KOPT-K1 (cell line): ENCODE measurements around the gene KRTAP10-1.
"Not testable (repeated sequence)": the region's sequence is repeated elsewhere in the genome, so short reads cannot be mapped to it uniquely, and the experiment has no call there.

Experiments
- H3K27ac ChIP-seq: fragments of 200-600 bp; sonication (generic); 2 replicates; pipeline ENCODE4 v1.5.1; 2016; ENCODE audit warnings: antibody characterized with exemption, mild to moderate bottlenecking, low read depth, low read length; ENCODE audit not compliant: poor library complexity, severe bottlenecking
- H3K36me3 ChIP-seq: fragments of 200-600 bp; sonication (generic); 2 replicates; pipeline ENCODE4 v1.5.1; 2017; ENCODE audit warnings: antibody characterized with exemption, mild to moderate bottlenecking, low read length, moderate library complexity; ENCODE audit not compliant: insufficient read depth
- H3K9me3 ChIP-seq: fragments of 200-600 bp; sonication (generic); 2 replicates; pipeline ENCODE4 v1.5.1; 2017; ENCODE audit warnings: antibody characterized with exemption, low read length, mild to moderate bottlenecking; ENCODE audit not compliant: insufficient read depth, poor library complexity, severe bottlenecking

Gene KRTAP10-1

DNA sequence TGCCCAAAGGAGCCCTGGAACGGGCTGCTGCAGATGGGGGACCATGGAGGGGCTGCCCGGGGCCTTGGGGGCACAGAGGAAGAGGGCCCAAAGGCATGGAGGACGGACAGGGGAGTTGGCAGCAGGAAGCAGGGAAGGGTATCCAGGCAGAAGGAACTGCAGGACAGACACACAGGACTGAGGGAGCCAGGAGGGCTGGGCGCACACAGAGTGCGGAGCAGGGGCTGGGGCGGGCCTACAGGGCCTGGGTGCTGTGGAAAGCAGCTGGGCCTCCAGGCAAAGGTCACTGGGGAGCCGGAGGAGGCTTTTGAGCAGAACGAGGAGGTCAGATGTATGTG, 28.1 kb downstream of the KRTAP10-1 start:
- H3K36me3 ChIP-seq: no peaks in the 10 kb centered on the region
- no peaks in the 10 kb centered on the region for H3K9me3 ChIP-seq
- no peak overlapping the region for H3K27ac ChIP-seq

DNA sequence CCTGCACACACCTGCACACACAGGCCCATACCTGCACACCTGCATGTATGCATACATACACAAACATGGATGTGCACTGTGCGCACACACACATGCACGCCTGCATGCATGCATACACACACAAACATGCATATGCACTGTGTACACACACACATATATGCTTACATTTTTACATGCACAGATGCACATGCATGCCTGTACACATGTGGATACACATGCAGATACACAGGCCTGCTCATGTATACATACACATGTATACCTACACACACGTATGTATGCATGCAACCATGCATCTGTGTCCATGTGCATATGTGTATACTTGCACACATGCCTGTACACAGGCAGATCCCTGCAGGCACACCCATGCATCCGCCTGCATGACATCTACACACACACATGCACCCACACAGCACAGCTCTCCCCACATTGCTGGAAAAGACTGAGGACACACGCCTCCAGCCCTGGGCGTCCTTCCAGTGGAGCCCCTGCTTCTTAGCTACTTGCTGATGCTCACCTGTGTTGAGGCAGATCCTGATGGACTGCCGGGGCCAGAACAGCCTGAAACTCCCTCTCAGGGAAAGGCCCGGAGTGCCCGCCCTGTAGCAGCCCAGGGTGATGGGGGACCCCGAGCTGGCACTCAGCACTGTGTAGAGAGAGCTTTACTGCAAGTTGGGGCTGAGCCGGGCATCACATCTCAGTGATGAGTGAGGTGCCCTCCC, 28.6 kb downstream of the KRTAP10-1 start:
- Histone ChIP-seq H3K36me3 (no peaks in the 10 kb centered on the region), H3K27ac (no peak overlapping the region)

GRCh38 chr21:44510508-44511218, 29.3 kb downstream of the KRTAP10-1 start:
- Histone ChIP-seq H3K36me3 (no peaks in the 10 kb centered on the region), H3K27ac (no peak overlapping the region)

More for the DNA sequence above, 28.6 kb downstream of the KRTAP10-1 start:
- no peaks in the 10 kb centered on the region for H3K9me3 ChIP-seq

DNA sequence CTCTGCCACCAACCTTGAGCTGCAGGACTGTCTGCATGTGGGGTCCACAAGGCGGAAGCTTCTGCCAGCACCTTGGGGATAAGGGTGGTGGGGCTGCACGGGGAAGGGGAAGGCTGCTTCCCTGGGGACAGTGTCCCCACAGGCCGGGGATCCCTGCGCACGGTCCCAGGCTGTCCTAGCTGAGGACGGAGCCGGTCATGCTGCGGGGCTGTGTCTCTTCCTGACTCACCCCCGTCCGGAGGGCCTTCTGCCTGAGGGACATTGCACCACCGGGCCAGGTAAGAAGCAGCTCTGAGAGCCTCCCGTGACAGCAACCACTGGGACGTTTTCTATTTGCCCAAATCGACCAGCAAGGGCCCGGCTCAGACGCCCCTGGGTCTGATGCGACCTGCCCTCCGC, 29.9 kb downstream of the KRTAP10-1 start:
- no peaks in the 10 kb centered on the region for H3K9me3 ChIP-seq
- H3K27ac ChIP-seq: no peak overlapping the region
- H3K36me3 ChIP-seq: no peaks in the 10 kb centered on the region

More at GRCh38 chr21:44510508-44511218, 29.3 kb downstream of the KRTAP10-1 start:
- H3K9me3 ChIP-seq: no peaks in the 10 kb centered on the region

DNA sequence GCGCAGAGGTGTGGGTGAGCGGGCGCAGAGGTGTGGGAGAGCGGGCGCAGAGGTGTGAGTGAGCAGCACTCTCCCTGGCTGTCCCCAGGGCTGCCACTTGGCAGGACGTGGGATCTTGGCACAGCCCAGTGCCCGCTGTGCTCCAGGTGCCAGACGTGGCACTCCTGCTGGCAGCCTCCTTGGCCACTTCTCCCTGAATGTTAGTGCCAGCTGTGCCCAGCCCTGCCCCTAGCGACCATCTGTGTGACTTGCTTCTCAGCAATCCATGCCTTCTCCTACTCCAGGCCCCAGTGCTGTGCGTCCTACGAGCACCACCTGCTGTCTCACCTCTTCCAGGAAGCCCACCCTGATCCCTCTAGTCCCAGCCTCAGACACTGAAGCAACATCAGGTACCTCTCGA, 30.5 kb downstream of the KRTAP10-1 start:
- Histone ChIP-seq H3K36me3 (no peaks in the 10 kb centered on the region), H3K27ac (no peak overlapping the region), H3K9me3 (no peaks in the 10 kb centered on the region)

DNA sequence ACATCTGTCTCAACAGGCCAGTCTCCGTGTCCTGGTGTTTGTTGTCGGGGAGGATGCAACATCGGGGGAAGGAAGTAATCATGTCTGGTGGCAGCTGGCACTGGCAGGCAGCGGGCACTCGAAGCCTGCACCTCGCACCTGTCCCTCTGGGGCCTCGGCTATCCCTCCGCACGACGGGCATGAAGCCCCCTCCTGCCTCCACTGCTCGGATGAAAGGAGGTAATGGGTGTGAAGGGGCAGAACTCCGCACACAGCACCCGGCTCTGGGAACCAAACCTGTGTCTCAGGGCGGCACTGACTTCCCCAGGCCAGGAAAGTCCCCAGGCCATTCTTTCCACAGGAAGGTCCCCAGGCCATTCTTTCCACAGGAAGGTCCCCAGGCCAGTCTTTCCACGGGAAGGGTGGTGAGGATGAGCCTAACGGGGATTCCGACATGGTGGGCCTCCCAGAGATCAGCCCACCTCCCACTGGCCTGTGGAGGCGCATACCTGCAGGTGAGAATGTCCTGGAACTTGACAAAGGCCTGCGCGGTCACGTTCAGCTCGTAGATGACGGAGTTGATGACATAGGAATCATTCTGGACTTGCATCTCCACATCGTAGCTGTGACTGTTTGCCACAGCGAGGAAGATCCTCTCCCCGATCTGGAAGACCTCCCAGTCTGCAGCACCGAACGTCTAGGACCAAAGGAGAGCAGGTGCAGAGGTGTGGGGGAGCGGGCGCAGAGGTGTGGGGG, 31.1 kb downstream of the KRTAP10-1 start:
- no peaks in the 10 kb centered on the region for H3K9me3 ChIP-seq
- H3K36me3 ChIP-seq: no peaks in the 10 kb centered on the region
- no peak overlapping the region for H3K27ac ChIP-seq

GRCh38 chr21:44508426-44508710, 31.6 kb downstream of the KRTAP10-1 start:
- no peaks in the 10 kb centered on the region for H3K9me3 ChIP-seq
- no peak overlapping the region for H3K27ac ChIP-seq
- no peaks in the 10 kb centered on the region for H3K36me3 ChIP-seq

GRCh38 chr21:44507673-44508425, 32.1 kb downstream of the KRTAP10-1 start:
- Histone ChIP-seq H3K36me3 (no peaks in the 10 kb centered on the region), H3K27ac (no peak overlapping the region), H3K9me3 (no peaks in the 10 kb centered on the region)

DNA sequence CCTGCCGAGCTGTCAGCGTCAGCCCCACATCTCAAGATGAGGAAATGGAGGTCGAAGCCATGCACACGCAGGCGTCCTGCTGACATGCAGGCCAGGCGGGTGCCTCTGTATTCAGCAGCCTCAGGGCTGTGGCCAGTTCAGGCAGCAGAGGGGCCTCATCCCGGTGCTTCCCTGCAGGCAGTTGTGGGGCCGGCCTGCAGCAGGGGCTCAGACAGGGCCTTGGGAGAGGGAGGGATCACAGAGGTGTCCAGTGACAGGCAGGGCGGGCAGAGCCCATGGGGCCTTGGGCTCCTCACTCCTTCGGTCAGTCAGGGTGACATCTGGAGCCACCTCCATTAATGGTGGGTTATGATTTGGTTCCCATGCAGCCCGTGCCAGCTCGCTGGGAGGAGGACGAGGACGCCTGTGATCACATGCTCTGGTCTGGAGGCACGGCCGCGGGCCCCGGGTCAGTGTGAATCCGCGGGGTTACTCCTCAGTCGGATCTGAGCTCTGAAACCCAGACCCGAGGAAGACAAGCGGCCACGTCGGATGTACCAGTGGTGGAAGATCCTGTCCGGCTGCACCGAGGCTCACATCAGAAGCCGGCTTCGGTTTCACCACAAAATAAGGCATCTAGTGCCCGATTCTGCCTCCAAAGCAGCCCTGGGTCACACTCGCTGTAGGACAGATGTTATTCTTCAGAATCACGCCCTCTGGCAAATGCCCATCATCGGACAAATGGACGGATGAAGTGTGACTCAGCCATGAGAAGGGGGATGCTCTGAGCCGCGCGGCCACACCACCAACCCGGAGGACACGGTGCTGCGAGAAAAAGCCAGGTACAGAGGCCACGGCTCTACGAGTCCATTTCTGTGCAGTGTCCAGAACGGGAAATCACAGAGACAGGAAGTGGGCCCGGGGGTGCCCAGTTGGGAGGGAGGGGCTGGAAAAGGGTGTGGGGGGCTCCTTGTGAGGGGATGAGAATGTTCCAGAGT, 33.4 kb downstream of the KRTAP10-1 start:
- H3K27ac ChIP-seq: no peak overlapping the region
- no peaks in the 10 kb centered on the region for H3K36me3 ChIP-seq
- H3K9me3 ChIP-seq: no peaks in the 10 kb centered on the region

DNA sequence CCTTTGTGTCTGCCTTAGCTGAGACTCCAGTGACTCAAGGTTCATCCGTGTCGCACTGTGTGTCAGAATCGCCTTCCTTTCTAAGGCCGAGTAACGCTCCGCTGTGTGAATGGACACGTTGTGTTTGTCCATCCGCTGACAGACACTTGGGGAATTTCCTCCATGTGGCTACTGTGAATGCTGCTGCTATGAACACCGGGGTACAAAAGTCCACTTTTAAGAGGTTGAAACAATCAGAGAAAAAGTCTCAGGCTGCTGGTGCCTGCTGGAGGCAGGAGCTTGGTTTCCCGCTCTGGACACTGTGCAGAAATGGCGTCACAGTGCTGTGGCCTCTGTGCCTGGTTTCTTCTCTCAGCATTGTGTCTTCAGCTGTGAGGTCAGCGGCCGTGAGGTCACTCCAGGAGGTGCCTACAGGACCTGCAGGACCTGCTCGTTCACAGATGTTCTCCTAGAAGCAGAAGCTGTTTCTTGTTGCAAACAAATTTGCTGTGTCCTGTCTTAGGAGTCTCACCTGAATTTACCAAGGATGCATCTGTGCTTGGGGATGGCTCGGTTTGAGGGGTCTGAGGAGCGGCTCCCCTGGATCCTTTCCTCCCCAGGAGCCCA, 34.2 kb downstream of the KRTAP10-1 start:
- no peaks in the 10 kb centered on the region for H3K9me3 ChIP-seq
- H3K36me3 ChIP-seq: no peaks in the 10 kb centered on the region
- no peak overlapping the region for H3K27ac ChIP-seq

DNA sequence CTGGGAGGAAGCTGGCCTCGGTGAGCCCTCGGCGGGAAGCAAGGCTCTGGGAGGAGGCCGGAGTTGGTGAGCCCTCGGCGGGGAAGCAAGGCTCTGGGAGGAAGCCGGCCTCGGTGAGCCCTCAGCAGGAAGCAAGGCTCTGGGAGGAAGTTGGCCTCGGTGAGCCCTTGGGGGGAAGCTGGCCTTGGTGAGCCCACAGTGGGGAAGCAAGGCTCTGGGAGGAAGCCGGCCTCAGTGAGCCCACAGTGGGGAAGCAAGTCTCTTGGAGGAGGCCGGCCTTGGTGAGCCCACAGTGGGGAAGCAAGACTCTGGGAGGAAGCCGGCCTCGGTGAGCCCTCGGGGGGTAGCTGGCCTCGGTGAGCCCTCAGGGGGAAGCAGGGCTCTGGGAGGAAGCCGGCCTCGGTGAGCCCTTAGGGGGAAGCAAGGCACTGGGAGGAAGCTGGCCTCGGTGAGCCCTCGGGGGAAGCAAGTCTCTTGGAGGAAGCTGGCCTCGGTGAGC, 36.0 kb downstream of the KRTAP10-1 start:
- Histone ChIP-seq H3K27ac (no peak overlapping the region), H3K36me3 (no peaks in the 10 kb centered on the region), H3K9me3 (no peaks in the 10 kb centered on the region)

- H3K36me3 ChIP-seq, H3K27ac ChIP-seq, H3K9me3 ChIP-seq: not testable (repeated sequence)
Observed at GRCh38 chr21:44503006-44503889, 36.7 kb downstream of the KRTAP10-1 start.
